ENCODE measurements around the gene CIITA. TPM values are rescaled to one million over a fixed set of nuclear protein-coding genes. Genes with fewer than 3 reads are reported as not detected.
A peak's percentile ranks its signal among the peaks of the same experiment; 100 is the strongest.

Gene CIITA
- total and polyA plus RNA-seq, 10 of the 15 experiments (the other 5 are each of a cell fraction or from before 2014, with no cell fraction given) = 11.5 to 145 (median 49.7) TPM

- Histone ChIP-seq H3K27ac (ENCODE audit: control insufficient read depth, insufficient read depth) (peak overlapping the region; percentile 94), H3K27me3 (replicated peaks in 1 of 2; ENCODE audit: control insufficient read depth in 2 of 2, insufficient read depth in 2 of 2, low read length in 1 of 2) (no peaks in the 10 kb centered on the region), H3K4me2 (ENCODE audit: control insufficient read depth, insufficient read depth) (peak overlapping the region; percentile 70), H4K20me1 (ENCODE audit: control insufficient read depth, insufficient read depth) (peaks cover 7% of the 10 kb centered on the region; the same call in 1 of the 2 replicates), H2AFZ (ENCODE audit: control insufficient read depth, low read depth, low read length) (peak overlapping the region; percentile 26), H3K9ac (ENCODE audit: control insufficient read depth, insufficient read depth, low read length) (peak overlapping the region; percentile 85), H3K79me2 (ENCODE audit: control insufficient read depth, insufficient read depth, low read length) (peaks cover 66% of the 10 kb centered on the region), H3K9me3 (replicated peaks; ENCODE audit: control insufficient read depth, insufficient read depth, low read length) (no peaks in the 10 kb centered on the region), H3K4me1 (ENCODE audit: control insufficient read depth, insufficient read depth, low read length) (peaks cover 52% of the 10 kb centered on the region), H3K36me3 (ENCODE audit: control insufficient read depth in 2 of 2, insufficient read depth in 2 of 2, low read length in 1 of 2) (peaks cover 5 to 11% of the 10 kb centered on the region in 2 experiments; a peak in 2 of 4 replicates), H3K4me3 (peak overlapping the region; percentile 78)
- RAD21 ChIA-PET (ENCODE audit: unreplicated experiment) = interaction anchor here (0.7 to 6.3 kb wide), 29 partner anchors 10 to 565 kb away, joined by 3 to 142 read pairs (median 13); partner anchors contain the start of genes DEXI and NUBP1
- intact Hi-C loops (cut with micrococcal nuclease; ENCODE audit: unreplicated experiment) = no loop called here
- CTCF ChIA-PET = interaction anchor here (0.7 to 6.3 kb wide), 30 partner anchors 10 to 364 kb away, joined by 3 to 91 read pairs (median 6); no protein-coding TSS in a partner anchor
- under 1% methylated on average over 47 of the region's 49 CpGs for WGBS (ENCODE audit: insufficient coverage, insufficient replicate concordance, low lambda C conversion rate, missing lambda C conversion rate)
- FAIRE-seq (peak; percentile 27), ATAC-seq (peak; percentile 50), DNase-seq (ENCODE audit: low read depth, low spot score) (no peak)
- no TSS peak for BruUV-seq (replicated peaks)
- SMC1A ChIA-PET (ENCODE audit: uncharacterized antibody, unreplicated experiment) = interaction anchor here (0.8 to 5.9 kb wide), 34 partner anchors 9 to 492 kb away, joined by 3 to 133 read pairs (median 8); partner anchors contain the start of genes CLEC16A, DEXI and NUBP1
- POLR2A ChIA-PET = interaction anchor here (0.6 to 6.1 kb wide), 24 partner anchors 8 to 216 kb away, joined by 3 to 133 read pairs (median 6); partner anchors contain the start of genes DEXI and NUBP1
- in situ Hi-C loops (cut with MboI) = loop anchor here (5.0 to 25.0 kb wide), 3 partner anchors 137 to 1742 kb away; partner anchors contain the start of gene NUBP1
- no peak for TF ChIP-seq ATF3 (IDR thresholded peaks at IDR 0.05; ENCODE audit: borderline replicate concordance, extremely low read depth, low read depth, low read length)
- TF ChIP-seq IKZF2 (IDR thresholded peaks at IDR 0.05) = peak; percentile 47 to 48; a peak in 3 of 4 replicates
- TF ChIP-seq NFYA (IDR thresholded peaks at IDR 0.05; ENCODE audit: borderline replicate concordance, low read depth, low read length) = no peak
- TF ChIP-seq JUNB (IDR thresholded peaks at IDR 0.05) = no peak
- peak; percentile 69; the same call in 1 of the 2 replicates for TF ChIP-seq DPF2 (IDR thresholded peaks at IDR 0.05)
- TF ChIP-seq POLR2AphosphoS2 (IDR thresholded peaks at IDR 0.05; ENCODE audit: low read depth, low read length) = 0 out of 2 replicates have a peak, but pooled peaks have one; percentile 60
- no peak for TF ChIP-seq ZNF274 (IDR thresholded peaks at IDR 0.05; ENCODE audit: insufficient read depth, insufficient read length)
- TF ChIP-seq EGR1 (IDR thresholded peaks at IDR 0.05; ENCODE audit: borderline replicate concordance in 1 of 2, low read depth in 2 of 2, low read length in 2 of 2) = no peak
- TF ChIP-seq SREBF2 (IDR thresholded peaks at IDR 0.05; ENCODE audit: low read length) = no peak
- TF ChIP-seq SPI1 (IDR thresholded peaks at IDR 0.05; ENCODE audit: borderline replicate concordance, insufficient read depth, low read depth, low read length) = 0 out of 2 replicates have a peak, but pooled peaks have one; percentile 1
- no peak; the same call in 1 of the 2 replicates for TF ChIP-seq WRNIP1 (IDR thresholded peaks at IDR 0.05; ENCODE audit: borderline replicate concordance, low read depth, low read length)
- no peak for TF ChIP-seq STAT1 (conservative IDR thresholded peaks at IDR 0.05)
- no peak for TF ChIP-seq TCF7 (IDR thresholded peaks at IDR 0.05; ENCODE audit: borderline replicate concordance)
- TF ChIP-seq POLR2A (IDR thresholded peaks at IDR 0.05; ENCODE audit: low read depth, low read length) = peak; percentile 74
- TF ChIP-seq CHD1 (IDR thresholded peaks at IDR 0.05; ENCODE audit: low read depth, low read length) = no peak
- TF ChIP-seq SMARCA5 (IDR thresholded peaks at IDR 0.05) = peak; percentile 89
- no peak for TF ChIP-seq ZNF217 (IDR thresholded peaks at IDR 0.05)
- no peak for TF ChIP-seq SIX5 (IDR thresholded peaks at IDR 0.05; ENCODE audit: low read depth, low read length, severe bottlenecking)
- 0 out of 2 replicates have a peak, but pooled peaks have one; percentile 77 for TF ChIP-seq ZBED1 (IDR thresholded peaks at IDR 0.05; ENCODE audit: borderline replicate concordance)
- TF ChIP-seq NR2F1 (conservative IDR thresholded peaks at IDR 0.05) = peak; percentile 52
- TF ChIP-seq IRF3 (IDR thresholded peaks at IDR 0.05) = no peak
- TF ChIP-seq ZNF207 (IDR thresholded peaks at IDR 0.05; ENCODE audit: borderline replicate concordance) = no peak
- no peak for TF ChIP-seq MEF2A (IDR thresholded peaks at IDR 0.05; ENCODE audit: insufficient read depth, low read depth, low read length)
These were observed 1.9 kb downstream of the CIITA start for GRCh38 chr16:10878644-10879501.
